Measurements from ENCODE around the gene ST3GAL3. TPM values are rescaled to one million over a fixed set of nuclear protein-coding genes. Genes with fewer than 3 reads are reported as not detected.
A peak's percentile ranks its signal among the peaks of the same experiment; 100 is the strongest.

ST3GAL3 gene
- total RNA-seq, 1 donor: 16.8 TPM

GRCh38 chr1:43699281-43699680, 8.1 kb upstream of the ST3GAL3 start:
- no peak for TF ChIP-seq CTCF (IDR thresholded peaks at IDR 0.05; ENCODE audit: insufficient read depth, low read depth, low read length)
- no peak overlapping the region for H3K4me3 ChIP-seq (ENCODE audit: low read depth, low read length)
- DNase-seq (ENCODE audit: low read depth): no peak

GRCh38 chr1:43703836-43704235, 3.5 kb upstream of the ST3GAL3 start:
- TF ChIP-seq CTCF (IDR thresholded peaks at IDR 0.05; ENCODE audit: insufficient read depth, low read depth, low read length): no peak
- no peak overlapping the region for H3K4me3 ChIP-seq (ENCODE audit: low read depth, low read length)
- DNase-seq (ENCODE audit: low read depth): no peak

GRCh38 chr1:43704838-43705237, 2.5 kb upstream of the ST3GAL3 start:
- no peak overlapping the region for H3K4me3 ChIP-seq (ENCODE audit: low read depth, low read length)
- DNase-seq (ENCODE audit: low read depth): no peak
- TF ChIP-seq CTCF (IDR thresholded peaks at IDR 0.05; ENCODE audit: insufficient read depth, low read depth, low read length): no peak

GRCh38 chr1:43705334-43705733, 2.0 kb upstream of the ST3GAL3 start:
- no peak for DNase-seq (ENCODE audit: low read depth)
- no peak for TF ChIP-seq CTCF (IDR thresholded peaks at IDR 0.05; ENCODE audit: insufficient read depth, low read depth, low read length)
- no peak overlapping the region for H3K4me3 ChIP-seq (ENCODE audit: low read depth, low read length)

GRCh38 chr1:43705982-43706597, 1.2 kb upstream of the ST3GAL3 start:
- no peak for TF ChIP-seq CTCF (IDR thresholded peaks at IDR 0.05; ENCODE audit: insufficient read depth, low read depth, low read length)
- H3K4me3 ChIP-seq (ENCODE audit: low read depth, low read length): no peak overlapping the region
- no peak for DNase-seq (ENCODE audit: low read depth)

GRCh38 chr1:43706598-43707189, 642 bp upstream of the ST3GAL3 start:
- peak overlapping the region; percentile 74 for H3K4me3 ChIP-seq (ENCODE audit: low read depth, low read length)
- TF ChIP-seq CTCF (IDR thresholded peaks at IDR 0.05; ENCODE audit: insufficient read depth, low read depth, low read length): no peak
- DNase-seq (ENCODE audit: low read depth): peak; percentile 23

- peak; percentile 58 for DNase-seq (ENCODE audit: low read depth)
- no peak for TF ChIP-seq CTCF (IDR thresholded peaks at IDR 0.05; ENCODE audit: insufficient read depth, low read depth, low read length)
- H3K4me3 ChIP-seq (ENCODE audit: low read depth, low read length): peak overlapping the region; percentile 74
These were observed 670 bp downstream of the ST3GAL3 start for GRCh38 chr1:43708002-43708410.

Measured in fibroblast of villous mesenchyme (primary cell).